ELF-1 (cell line): ENCODE data around the gene MAP2K5.

Experiments
- DNase-seq: peaks from one replicate; pipeline ENCODE4 v3.0.0-alpha.2; 2016; ENCODE audit warnings: low read depth, low spot score

Gene MAP2K5

DNA sequence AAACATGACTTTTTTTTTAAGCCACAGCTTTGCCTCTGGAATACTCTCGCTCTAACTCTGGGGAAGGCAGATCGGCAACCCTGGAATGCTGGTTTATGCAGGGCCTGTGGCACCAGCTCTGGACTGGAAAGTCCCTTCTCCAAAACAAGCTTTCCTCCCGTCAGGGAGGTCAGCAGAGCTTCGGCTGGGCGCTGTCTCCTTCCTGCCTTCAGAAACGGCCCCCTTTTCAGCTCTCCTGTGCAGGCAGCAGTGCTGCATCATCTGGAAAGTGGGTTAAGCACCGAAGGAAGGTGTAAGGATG, 240.1 kb downstream of the MAP2K5 start:
- peak; percentile 51 for DNase-seq

DNA sequence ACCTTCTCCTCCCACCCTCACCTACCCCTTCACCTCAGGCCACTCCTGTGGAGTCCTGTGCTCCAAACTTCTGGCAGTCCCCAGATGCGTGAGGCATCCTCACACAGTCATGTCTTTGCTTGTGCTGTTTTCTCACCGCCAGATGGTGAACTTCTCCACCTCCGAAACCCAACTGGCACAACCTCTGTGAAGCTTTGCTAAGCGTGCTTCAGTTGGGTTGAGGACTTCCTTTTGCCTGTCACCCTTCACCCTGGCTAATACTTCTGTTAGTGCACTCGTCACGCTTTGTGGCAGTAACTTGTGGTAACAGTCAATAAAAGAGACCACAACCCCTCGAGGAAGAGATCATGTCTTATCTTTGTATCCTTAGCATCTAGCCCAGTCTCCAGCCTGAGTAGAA, 240.8 kb downstream of the MAP2K5 start:
- DNase-seq: no peak

DNA sequence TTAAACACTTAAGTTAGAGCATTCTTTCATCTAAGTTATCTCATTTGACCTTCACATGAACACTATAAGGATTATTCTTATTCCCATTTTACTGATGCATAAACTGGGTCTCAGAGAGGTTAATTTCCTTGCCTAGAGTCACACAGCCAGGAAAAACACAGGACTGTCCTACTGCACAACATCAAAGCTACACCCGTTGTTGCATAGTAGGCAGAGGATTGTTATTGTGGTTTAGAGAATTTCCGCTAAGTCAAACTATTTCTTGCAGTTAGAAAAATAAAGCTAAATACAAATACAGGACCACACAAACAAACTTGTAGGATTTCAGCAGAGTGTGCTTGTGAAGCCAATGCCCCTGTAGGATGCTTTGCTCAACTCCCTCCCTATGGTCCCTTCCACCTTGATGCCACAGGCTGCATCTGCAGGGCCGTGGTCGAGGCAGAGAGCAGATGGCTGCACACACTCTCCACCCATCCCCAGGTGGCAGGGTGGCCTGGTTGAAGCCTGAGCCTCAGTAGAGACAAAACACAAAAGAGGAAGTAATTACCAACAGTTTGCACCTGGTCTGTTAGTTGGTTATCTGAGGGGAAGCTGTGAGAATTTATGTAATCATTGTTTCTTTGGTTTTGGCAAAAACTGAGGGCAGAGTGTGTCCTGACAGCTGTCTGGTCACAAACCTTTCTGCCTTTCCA, 241.7 kb downstream of the MAP2K5 start:
- no peak for DNase-seq

DNA sequence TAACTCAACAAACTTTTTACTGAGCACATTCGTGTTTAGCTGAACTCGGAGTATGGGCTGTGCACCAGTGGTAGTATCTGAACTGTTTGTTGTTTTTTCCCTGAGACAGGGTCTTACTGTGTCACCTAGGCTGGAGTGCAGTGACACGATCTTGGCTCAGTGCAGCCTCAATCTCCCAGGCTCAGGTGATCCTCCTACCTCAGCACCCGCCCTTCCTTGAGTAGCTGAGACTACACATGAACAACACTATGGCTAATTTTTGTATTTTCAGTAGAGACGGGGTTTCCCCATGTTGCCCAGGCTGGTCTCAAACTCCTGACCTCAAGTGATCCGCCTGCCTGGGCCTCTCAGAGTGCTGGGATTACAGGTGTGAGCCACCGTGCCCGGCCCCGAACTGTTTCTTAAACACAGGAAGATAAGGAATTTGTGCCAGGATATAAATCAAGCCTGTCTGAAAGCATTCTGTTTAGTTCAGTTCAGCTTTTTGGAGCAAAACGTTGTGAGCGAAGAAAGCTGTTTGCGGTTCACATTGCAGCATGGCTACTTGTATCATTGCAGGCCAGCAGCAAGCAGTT, 242.4 kb downstream of the MAP2K5 start:
- DNase-seq: no peak

DNA sequence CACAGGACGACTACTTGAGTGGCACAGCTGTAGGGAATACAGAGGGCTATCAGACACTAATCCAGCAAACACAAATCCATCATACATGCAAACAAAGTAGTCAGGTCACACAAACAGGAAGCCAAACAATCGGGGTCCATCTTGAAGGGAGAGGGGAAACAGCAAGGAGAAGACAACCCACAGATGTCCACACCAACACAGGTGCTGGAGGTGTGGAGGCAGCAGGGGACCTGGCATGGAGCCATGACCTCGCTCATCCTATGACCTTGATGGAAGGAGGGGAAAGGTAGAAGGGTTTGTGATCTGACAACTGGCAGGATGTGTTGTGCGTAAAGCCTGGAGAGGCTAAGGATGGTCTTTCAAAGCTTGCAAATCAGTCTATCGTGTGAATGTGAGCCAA, 242.9 kb downstream of the MAP2K5 start:
- no peak for DNase-seq

DNA sequence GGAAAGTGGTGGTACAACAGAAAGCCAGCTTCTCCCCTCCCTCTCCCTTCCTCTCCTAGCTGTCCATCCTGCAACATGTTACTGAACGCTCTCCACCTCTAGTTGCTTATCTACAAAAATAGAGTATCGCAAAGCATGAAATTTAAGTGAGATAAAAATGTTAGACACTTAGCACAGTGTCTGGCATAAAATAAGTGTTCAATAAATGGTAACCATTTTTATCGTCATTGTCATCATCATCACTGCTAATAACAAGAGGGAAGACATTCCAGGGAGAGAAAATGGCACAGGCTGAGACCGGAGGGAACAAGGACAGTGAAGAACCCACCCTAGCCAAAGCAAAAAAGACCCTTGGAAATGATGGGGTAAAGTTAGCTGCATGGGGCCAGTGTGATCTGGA, 244.1 kb downstream of the MAP2K5 start:
- no peak for DNase-seq

DNA sequence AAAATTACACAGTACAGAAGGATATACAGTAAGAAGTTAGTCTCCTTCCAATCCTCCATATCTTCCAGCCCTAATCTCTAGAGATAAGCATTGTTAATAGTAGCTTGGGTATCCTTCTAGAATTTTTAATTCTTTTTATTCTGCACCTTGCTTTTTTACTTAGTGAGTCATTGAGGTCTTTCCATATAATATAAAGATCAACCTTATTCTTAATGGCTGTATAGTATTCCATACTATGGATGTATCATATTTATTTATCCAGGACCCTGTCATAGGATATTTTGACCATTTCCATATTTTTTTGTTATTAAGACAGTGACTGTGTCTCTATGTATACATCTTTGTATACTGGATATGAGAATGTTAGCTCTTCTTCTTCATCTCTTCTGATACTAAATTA, 246.5 kb downstream of the MAP2K5 start:
- DNase-seq: no peak

DNA sequence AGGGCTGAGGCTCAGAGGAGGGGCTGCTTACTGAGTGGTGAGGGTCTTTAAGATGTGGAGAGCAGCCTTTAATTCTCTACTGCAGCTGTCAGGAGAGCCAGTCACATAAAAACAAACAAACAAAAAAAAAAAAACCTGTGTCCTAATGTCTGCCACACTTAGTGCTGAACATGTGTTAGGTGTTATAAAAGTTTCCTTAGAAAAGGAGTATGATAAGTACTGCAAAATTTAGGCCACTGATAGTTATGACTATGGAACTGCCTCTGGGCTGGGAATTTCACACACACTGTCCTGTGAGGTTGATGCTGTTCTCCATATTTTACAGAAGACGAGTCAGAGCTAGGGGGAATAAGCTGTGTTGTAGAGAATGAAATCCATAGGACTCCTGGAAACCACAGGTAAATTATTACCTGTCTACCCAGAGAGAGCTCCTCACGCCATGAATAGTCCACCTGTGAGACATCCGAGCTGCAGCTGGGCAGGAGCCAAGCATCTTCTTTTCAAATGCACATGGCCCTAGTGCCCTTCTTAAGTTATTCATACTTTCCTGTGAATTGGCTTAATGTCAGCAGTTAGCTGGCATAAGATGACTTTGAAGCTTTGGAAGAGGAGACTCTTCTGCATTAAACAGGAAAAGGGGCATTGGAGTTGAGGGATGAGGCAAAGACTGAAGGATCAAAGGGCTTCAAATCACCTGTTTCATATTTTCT, 248.3 kb downstream of the MAP2K5 start:
- no peak for DNase-seq

DNA sequence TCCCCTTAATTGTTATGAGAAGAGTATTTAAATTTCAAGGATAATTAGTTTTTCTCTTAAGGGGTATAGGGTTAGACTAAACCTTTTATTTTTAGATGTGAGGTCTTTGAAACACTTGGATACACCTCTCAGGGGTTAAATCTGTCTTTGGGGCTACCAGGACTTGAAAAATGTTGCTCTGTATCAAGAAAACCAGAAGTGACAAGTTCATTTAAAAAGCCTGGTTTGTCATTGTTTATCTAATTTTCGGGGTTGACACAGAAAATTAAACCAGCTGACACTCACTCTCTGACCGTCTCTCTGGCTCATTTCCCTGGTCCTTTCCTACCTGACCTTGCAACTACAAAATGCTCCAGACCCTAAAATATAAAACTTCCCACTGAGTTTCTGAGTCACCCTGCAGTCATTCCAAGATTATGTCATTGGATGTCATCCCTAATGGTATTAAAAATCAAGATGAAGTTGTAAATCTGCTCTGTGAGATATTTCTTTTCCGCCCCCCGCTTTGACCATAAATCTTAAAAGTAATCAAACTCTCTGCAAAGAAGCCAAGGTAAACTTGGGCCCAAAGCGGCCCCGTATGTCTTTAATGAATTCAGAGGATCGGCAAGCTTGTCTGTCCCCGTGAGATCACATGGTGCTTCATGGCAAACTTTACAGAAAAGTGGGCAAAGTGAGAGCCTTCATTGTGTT, 249.9 kb downstream of the MAP2K5 start:
- DNase-seq: no peak

DNA sequence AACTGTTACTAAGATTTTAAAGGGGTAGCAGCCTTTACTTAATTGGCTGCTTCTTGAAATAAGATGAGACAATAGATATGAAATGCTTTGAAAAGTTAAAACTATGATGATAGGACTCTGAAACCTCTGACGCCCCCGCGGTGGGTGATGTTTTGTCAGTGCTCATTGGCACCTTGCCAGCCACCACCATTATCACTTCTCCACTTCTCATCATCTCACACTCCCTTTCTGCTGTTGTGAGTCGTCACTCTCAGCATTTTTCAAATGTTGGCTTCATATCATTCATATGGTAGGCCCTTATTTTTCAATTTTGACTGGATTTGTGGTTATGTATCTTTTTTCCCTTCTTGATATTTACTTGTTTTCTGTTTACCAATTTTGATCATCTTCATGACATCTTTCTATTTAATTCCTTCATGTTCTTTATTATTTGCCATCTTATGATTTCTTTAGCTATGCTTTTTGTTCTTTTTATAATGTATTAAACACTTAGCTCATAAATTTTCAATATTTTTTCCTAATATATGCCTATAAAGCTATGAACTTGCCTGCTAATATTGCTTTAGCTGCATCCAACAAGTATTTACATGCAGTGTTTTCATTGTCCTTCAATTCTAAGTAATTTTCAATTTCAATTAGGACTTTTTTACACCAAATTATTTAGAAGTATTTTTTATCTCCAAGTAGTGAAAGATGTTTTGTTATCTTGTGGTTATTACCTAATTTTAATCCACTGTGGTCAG, 252.5 kb downstream of the MAP2K5 start:
- DNase-seq: no peak

DNA sequence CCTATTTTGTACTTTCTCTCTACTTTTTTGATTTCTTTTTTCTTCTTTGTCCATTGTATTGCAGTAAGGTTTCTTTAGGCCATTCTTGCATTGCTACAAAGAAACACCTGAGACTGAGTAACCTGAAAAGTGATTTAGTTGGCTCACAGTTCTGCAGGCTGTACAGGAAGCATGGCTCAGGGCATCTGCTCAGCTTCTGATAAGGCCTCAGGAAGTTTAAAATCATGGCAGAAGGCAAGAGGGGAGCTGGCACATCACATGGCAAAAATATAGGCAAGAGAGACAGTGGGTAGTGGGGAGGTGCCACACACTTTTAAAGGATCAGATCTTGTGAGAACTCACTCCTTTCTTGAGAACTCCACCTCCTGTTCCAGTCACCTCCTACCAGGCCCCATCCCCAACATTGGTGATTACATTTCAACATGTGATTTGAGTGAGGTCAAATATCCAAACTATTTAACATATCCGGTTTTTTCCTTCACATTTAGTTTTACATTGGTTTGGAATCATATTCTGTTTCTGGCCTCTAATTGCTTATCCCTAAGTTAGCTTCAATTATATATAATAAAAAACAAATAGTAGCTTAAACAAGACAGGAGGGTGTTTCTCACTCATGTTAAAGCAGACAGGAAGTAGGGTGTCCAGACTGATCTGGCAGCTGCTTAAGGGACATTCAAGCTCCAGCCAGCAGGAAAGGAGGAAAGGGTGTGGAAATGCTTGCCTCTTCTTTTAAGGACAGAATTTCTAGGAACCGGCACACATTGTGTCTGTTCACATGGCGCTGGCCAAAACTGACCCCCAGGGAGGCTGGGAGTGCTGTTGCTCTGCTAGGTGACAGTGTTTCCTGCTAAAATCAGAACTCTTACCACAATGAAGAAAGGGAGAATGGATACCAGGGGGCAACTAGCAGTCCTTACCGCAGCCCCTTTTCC, 254.0 kb downstream of the MAP2K5 start:
- no peak for DNase-seq

DNA sequence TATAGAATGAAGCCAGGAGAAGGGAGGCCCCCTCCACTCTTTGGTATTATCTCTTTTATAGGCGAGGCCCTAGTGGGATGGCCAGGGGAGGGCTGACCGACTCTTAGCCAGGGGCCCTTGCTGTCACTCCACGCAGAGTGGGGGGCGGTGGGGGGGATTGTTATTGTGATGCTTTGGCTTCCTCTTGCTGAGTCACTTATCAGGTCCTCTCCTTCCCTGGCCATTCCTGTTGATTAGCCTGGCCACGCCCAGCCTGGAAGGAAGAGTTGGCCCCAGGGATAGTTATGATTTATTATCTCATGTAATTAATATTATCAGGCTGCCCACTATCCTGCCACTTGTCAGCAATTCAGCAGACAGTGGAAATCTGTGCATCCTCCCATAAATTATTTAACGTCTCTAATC, 257.3 kb downstream of the MAP2K5 start:
- DNase-seq: no peak

DNA sequence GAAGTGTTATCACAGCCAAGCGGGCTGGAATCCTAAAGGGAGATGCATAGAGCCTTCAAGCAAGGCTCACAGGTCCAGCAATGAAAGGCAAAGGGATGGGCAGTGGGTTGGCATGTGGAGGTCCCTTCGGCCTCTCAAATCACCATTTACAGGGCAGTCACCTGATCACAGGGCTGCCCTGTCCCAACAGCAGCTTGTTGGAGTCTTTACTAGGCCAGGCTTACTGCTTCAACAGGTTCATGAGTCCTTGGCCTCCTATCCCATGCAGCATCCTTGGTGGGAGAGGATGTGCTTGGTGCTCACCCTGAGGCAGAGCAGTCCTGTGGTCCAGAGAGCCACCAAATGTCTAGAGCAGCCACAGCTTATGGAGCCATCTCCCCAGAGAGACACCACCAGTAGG, 258.6 kb downstream of the MAP2K5 start:
- DNase-seq: no peak

DNA sequence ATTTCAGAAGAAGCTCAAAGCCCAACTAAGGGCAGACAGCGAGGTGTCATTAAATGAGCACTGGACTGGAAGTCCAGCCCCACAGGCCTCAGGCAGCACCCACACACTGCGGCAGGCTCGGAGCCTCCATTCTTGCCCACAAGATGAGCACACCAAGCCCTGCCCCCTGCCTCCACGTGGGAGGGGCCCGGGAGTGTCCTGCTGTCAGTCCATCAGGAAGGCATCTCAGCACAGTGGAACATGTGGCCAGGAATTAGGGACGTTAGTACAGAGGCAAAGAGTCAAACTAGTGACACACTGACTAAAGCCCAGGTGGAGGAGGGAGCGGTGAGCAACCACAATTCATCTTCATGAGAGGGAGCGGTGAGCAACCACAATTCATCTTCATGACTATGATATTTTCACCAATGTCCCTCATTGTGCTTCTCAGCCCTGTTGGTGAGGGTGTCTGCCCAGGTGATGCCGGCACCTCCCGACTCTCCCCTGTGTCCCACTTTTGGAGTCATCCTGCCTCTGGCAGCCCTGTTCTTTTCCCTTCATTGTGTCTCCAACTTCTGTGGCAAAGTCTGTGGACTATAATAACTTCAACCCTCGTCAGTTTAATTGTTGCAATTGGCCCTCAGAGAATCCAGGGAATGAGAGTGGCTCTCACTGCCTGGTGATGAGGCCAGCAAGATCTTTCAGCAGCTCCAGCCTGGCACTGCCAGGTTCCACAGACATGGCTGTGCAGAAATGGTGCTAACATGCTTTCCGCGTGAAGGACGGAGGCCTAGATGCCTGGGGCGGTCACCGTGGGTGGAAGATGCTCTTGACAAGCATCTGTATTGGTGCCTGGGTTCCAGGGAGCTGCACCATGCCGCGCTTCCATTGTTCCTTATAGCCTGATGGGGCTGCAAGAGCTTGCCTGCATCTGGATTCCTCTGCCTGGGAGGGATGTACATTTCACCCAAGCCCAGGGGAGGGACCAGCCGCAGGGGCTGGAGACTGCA, 259.7 kb downstream of the MAP2K5 start:
- DNase-seq: no peak

DNA sequence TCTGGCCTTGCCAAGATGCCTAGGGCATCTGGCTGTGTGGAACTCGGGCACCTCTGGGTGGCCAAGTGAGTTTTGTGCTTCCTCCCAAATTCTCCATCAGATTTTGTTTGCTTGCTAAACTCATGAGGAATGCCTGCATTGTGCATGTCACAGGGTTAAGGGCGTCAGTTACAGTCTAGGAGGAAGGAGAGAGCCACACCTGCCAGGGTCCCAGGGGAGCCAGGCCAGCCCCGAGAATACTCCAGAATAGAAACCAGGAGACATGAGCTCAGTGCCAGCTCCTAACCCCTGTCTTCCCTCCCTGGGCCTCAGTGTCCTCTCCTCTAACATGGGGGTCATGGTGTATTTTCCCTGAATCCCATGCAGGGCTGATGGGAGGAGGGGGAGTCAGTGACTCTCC, 260.8 kb downstream of the MAP2K5 start:
- no peak for DNase-seq

DNA sequence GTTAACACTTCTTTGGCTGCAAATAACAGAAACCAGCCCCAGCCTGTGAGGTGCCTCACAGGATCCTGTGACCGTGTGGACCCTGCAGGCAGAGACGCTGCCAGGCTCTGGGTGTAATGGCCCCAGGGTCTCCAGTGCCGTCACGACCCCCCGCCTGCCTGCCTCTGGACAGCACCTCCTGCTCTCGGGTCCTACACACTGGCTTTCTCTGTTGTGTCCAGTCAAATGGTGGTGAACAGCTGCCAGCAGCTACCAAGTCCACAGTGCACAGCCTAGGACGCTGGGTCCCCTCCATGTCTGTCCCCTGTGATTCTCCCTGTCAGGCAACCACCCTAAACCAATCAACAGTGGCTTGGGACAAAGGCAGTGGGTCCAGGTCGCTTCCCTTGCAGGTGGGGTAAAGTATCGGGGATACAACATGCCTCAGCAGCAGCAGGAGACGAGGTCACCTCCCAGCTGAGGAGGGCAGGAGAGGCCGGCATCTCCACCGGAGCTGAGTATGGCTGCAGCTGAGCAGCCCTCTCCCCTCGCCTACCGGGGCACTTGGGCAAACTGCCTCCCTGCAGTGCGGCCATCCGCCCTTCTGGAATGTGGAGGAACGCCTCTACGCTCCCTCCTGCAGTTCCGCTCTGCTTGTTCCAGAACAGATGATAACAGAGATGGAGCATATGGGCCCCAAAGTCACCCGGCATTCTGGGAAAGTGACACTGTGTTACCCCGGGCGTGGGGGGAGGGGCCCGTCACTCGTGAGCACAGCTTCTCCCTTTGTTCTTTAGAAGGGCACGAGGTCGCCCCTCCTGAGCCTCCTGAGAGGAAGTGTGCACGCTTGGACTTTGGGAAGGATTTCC, 261.7 kb downstream of the MAP2K5 start:
- peak; percentile 62 for DNase-seq

DNA sequence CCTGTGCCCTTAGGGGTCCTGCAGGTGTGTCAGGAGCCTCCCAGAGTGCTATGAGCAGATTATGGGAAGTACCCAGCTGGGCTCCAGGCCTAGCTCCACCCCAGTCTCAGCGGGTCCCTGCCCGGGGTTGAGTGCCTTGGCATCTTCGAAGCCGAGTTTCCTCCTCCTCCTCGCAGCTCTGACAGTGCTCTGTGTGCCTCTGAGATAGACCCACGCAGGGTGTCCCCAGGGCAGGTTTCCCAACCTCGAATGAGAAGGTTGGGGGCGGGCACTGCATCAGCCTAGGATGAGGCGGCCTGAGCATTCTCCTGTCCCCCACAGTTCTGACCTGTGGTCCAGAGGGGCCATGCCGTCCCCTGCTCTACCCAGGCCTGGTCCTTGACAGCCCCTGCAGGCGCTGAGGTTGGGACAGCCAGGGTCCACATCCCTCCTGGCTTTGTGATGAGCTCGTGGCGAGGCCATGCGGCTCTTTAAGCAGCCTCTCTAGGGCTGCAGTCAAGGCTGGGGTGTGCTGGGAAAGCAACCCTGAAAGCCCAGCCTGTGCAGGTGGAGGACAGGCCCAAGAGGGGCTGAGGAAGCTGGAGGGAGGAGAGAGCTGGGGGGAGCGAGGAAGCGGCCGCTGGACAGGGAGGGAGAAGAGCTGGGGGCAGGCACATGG, 262.6 kb downstream of the MAP2K5 start:
- DNase-seq: no peak
